HepG2 (cell line): Measurements from ENCODE around the gene JAG1. TPM values are rescaled to one million over a fixed set of nuclear protein-coding genes. Genes with fewer than 3 reads are reported as not detected.
A peak's percentile ranks its signal among the peaks of the same experiment; 100 is the strongest.

Experiments
- ATAC-seq: fragments of 200-7000 bp; cut with Tn5 transposase; 3 replicates; pipeline ENCODE4 v1.9.1; 2020; ENCODE audit warnings: mild to moderate bottlenecking, moderate library complexity
- BruUV-seq: library from RNA; stranded (reverse); fragments of 400-500 nt; replicated peaks from 2 replicates; lab custom pipeline; 2021; lab: Mats Ljungman, UMichigan
- CTCF ChIA-PET: fragments of 300-600 bp; formaldehyde crosslinking; extraction: SDS; loops from one replicate; lab custom pipeline; 2021; ENCODE audit warnings: low total read pairs, inconsistent platforms, low intra/inter-chr PET ratio; lab: Yijun Ruan, JAX
- POLR2A ChIA-PET: fragments of 350-600 bp; sonication (Branson Sonifier 250); formaldehyde crosslinking; loops from one replicate; lab custom pipeline; 2020; ENCODE audit warnings: antibody characterized with exemption, inconsistent platforms; lab: Yijun Ruan, JAX
- DNase-seq: peaks from one replicate; pipeline ENCODE4 v3.0.0-alpha.2; 2015; ENCODE audit warnings: low spot score
- FAIRE-seq: peaks from 3 replicates; lab custom pipeline; 2011; peaks lifted over from hg19 to GRCh38; lab: Jason Lieb, UNC
- H2AFZ ChIP-seq: one replicate; pipeline ENCODE4 v1.6.1; 2011; ENCODE audit warnings: low read length, inconsistent platforms
- H3K27ac ChIP-seq: fragments of 300-600 bp; 3 replicates; pipeline ENCODE4 v1.8.0; 2011; ENCODE audit warnings: mixed run types, mild to moderate bottlenecking, mixed read lengths, low read length, inconsistent platforms; ENCODE audit not compliant: insufficient read depth; ENCODE audit errors: extremely low read length
- H3K27me3 ChIP-seq, 2 experiments: fragments of 200-600 bp in 1 of 2; 2 replicates in 1 of 2; 3 replicates in 1 of 2; pipeline versions ENCODE4 v1.6.0 to v1.8.0; 2011; ENCODE audit warnings: low read length in 2 of 2, mild to moderate bottlenecking in 2 of 2, moderate library complexity in 2 of 2, inconsistent platforms in 1 of 2; ENCODE audit not compliant: insufficient read depth in 2 of 2, control insufficient read depth in 1 of 2
- H3K36me3 ChIP-seq, 2 experiments: fragments of 200-600 bp in 1 of 2; replicated peaks in 1 of 2; 2 replicates in 1 of 2; 3 replicates in 1 of 2; pipeline versions ENCODE4 v1.5.1 to v1.8.0; 2011; ENCODE audit warnings: low read length in 2 of 2, inconsistent platforms in 1 of 2; ENCODE audit not compliant: insufficient read depth in 2 of 2, control insufficient read depth in 1 of 2
- H3K4me1 ChIP-seq: 2 replicates; pipeline ENCODE4 v1.5.1; 2012; ENCODE audit warnings: low read length, inconsistent platforms; ENCODE audit not compliant: insufficient read depth
- H3K4me2 ChIP-seq: 2 replicates; pipeline ENCODE4 v1.6.0; 2011; ENCODE audit warnings: low read depth, low read length, inconsistent platforms
- H3K4me3 ChIP-seq, 3 experiments: fragments of 200-600 bp in 1 of 3; sonication (generic), shearing (Covaris generic) in 1 of 3; replicated peaks in 1 of 3; 2 replicates each; pipeline ENCODE4 v1.5.1; 2011 to 2016; ENCODE audit warnings: low read length in 3 of 3, inconsistent platforms in 2 of 3, low read depth in 2 of 3, mild to moderate bottlenecking in 2 of 3, control low read depth in 1 of 3, mixed read lengths in 1 of 3; ENCODE audit not compliant: insufficient read depth in 1 of 3
- H3K79me2 ChIP-seq: one replicate; pipeline ENCODE4 v1.6.1; 2011; ENCODE audit warnings: low read length, inconsistent platforms; ENCODE audit not compliant: insufficient read depth
- H3K9ac ChIP-seq: 2 replicates; pipeline ENCODE4 v1.6.0; 2011; ENCODE audit warnings: mild to moderate bottlenecking, low read depth, low read length, inconsistent platforms; ENCODE audit not compliant: insufficient read depth
- H3K9me3 ChIP-seq: 2 replicates; pipeline ENCODE4 v1.5.1; 2012; ENCODE audit warnings: mild to moderate bottlenecking, low read length
- H4K20me1 ChIP-seq: 2 replicates; pipeline ENCODE4 v1.6.0; 2011; ENCODE audit warnings: inconsistent platforms, mild to moderate bottlenecking, low read length, moderate library complexity; ENCODE audit not compliant: insufficient read depth
- AGO2 ChIP-seq: fragments of 200-400 bp; formaldehyde crosslinking; optimal IDR thresholded peaks from 2 replicates; pipeline ENCODE3; 2017; ENCODE audit warnings: mild to moderate bottlenecking, low read depth, low read length, moderate library complexity
- CBX5 ChIP-seq: sonication (generic); formaldehyde crosslinking; IDR thresholded peaks from 2 replicates; pipeline ENCODE4 v1.4.0; 2020; ENCODE audit warnings: missing genetic modification reagents, borderline replicate concordance
- EHMT2 ChIP-seq: fragments of 200-600 bp; sonication (generic); IDR thresholded peaks from 2 replicates; pipeline ENCODE4 v1.7.0; 2017; ENCODE audit warnings: antibody characterized with exemption, low read depth, low read length, borderline replicate concordance
- ELF1 ChIP-seq: sonication (generic); formaldehyde crosslinking; IDR thresholded peaks from 2 replicates; pipeline ENCODE4 v1.4.0; 2020; ENCODE audit warnings: missing genetic modification reagents
- FOSL2 ChIP-seq: sonication (generic); formaldehyde crosslinking; IDR thresholded peaks from 2 replicates; pipeline ENCODE4 v1.4.0; 2020; ENCODE audit warnings: missing genetic modification reagents
- HMG20A ChIP-seq: IDR thresholded peaks from 2 replicates; pipeline ENCODE4 v1.6.1; 2016; ENCODE audit warnings: borderline replicate concordance
- MED1 ChIP-seq: sonication (generic); formaldehyde crosslinking; IDR thresholded peaks from 2 replicates; pipeline ENCODE4 v1.4.0; 2020; ENCODE audit warnings: missing genetic modification reagents
- MTF2 ChIP-seq: sonication (generic); formaldehyde crosslinking; IDR thresholded peaks from 2 replicates; pipeline ENCODE4 v1.5.0; 2020; ENCODE audit warnings: missing genetic modification reagents, borderline replicate concordance
- NCOA1 ChIP-seq: sonication (generic); formaldehyde crosslinking; IDR thresholded peaks from 2 replicates; pipeline ENCODE4 v1.9.0; 2021; ENCODE audit warnings: missing genetic modification reagents
- PHF20 ChIP-seq: sonication (generic); formaldehyde crosslinking; IDR thresholded peaks from 2 replicates; pipeline ENCODE4 v1.5.0; 2020; ENCODE audit warnings: mild to moderate bottlenecking, missing genetic modification reagents
- RAD21 ChIP-seq: fragments of 450-650 bp; formaldehyde crosslinking; IDR thresholded peaks from 2 replicates; pipeline ENCODE4 v1.5.0; 2020; ENCODE audit warnings: mild to moderate bottlenecking
- RFX1 ChIP-seq: fragments of 450-650 bp; IDR thresholded peaks from 2 replicates; pipeline ENCODE4 v1.6.1; 2017
- SMC3 ChIP-seq: IDR thresholded peaks from 2 replicates; pipeline ENCODE4 v1.6.1; 2011; ENCODE audit warnings: low read length, improper control_type of control experiment
- STAG1 ChIP-seq: sonication (generic); formaldehyde crosslinking; IDR thresholded peaks from 2 replicates; pipeline ENCODE4 v1.4.0; 2020; ENCODE audit warnings: missing genetic modification reagents
- TCF12 ChIP-seq, 2 experiments: fragments of 450-650 bp in 1 of 2; sonication (generic) in 1 of 2; formaldehyde crosslinking in 1 of 2; IDR thresholded peaks; 2 replicates each; pipeline versions ENCODE4 v1.6.1 to v1.8.0; 2017 to 2022; ENCODE audit warnings: antibody characterized with exemption in 1 of 2, mild to moderate bottlenecking in 1 of 2, missing genetic modification reagents in 1 of 2, moderate library complexity in 1 of 2
- XRCC5 ChIP-seq: fragments of 200-400 bp; formaldehyde crosslinking; optimal IDR thresholded peaks from 2 replicates; pipeline ENCODE3; 2017; ENCODE audit warnings: mild to moderate bottlenecking, low read length
- ZFP36 ChIP-seq: fragments of 150-350 bp; IDR thresholded peaks from 2 replicates; pipeline ENCODE4 v1.6.1; 2018; ENCODE audit warnings: borderline replicate concordance, low read length, low read depth; ENCODE audit not compliant: partially characterized antibody
- ZMYM3 ChIP-seq: sonication (generic); formaldehyde crosslinking; IDR thresholded peaks from 2 replicates; pipeline ENCODE4 v1.5.1; 2020; ENCODE audit warnings: mild to moderate bottlenecking, missing genetic modification reagents
- ZNF546 ChIP-seq: sonication (generic); formaldehyde crosslinking; conservative IDR thresholded peaks from 2 replicates; pipeline ENCODE4 v1.8.1; 2023; ENCODE audit warnings: mild to moderate bottlenecking, missing genetic modification reagents
- ZSCAN30 ChIP-seq: sonication (generic); formaldehyde crosslinking; IDR thresholded peaks from 2 replicates; pipeline ENCODE4 v1.5.0; 2020; ENCODE audit warnings: mild to moderate bottlenecking, missing genetic modification reagents
- WGBS: methylation state at CpG from one replicate; pipeline ENCODE4 v1.1.6; 2017; ENCODE audit warnings: low lambda C conversion rate; 5-methylcytosine and 5-hydroxymethylcytosine counted together
- in situ Hi-C: cut with HindIII; loops from 2 replicates; pipeline ENCODE4 v1.10.0; 2017; ENCODE audit warnings: low pct_unique_long_range_greater_than_20kb; ENCODE audit not compliant: extremely low pct_ligation_motif_present
- intact Hi-C: fragments of 100-400 bp; cut with micrococcal nuclease; formaldehyde crosslinking; loops from one replicate; pipeline ENCODE4 v1.10.0; 2022; ENCODE audit not compliant: unreplicated experiment
- polyA plus RNA-seq, 8 experiments: library from polyadenylated mRNA; depleted of rRNA in 3 of 8; stranded (reverse) in 7 of 8; unstranded in 1 of 8; fragments of >200 nt; fragmentation: Illumina TruSeq in 4 of 8; extraction: Trizol in 4 of 8; gene quantifications; 2 replicates each; pipeline versions ENCODE4 v1.2.1 to v1.2.3, GENCODE V29; 2011 to 2016; ENCODE audit warnings: low read depth in 4 of 8, missing spikeins in 1 of 8, mixed read lengths in 1 of 8; ENCODE audit not compliant: insufficient read depth in 1 of 8
- total RNA-seq, 5 experiments: library from RNA; depleted of rRNA; stranded (reverse); fragments of >200 nt; fragmentation: Illumina TruSeq; extraction: Trizol; gene quantifications; 2 replicates each; pipeline ENCODE4 v1.2.3, GENCODE V29; 2016; ENCODE audit warnings: low read depth in 1 of 5
- TF ChIP-seq, protein P1 (sequence below): sonication (generic); formaldehyde crosslinking; IDR thresholded peaks from 2 replicates; pipeline ENCODE4 v1.5.0; 2020; ENCODE audit warnings: mild to moderate bottlenecking, missing genetic modification reagents, borderline replicate concordance
- TF ChIP-seq, protein P2 (sequence below): sonication (generic); formaldehyde crosslinking; IDR thresholded peaks from 2 replicates; pipeline ENCODE4 v1.5.0; 2020; ENCODE audit warnings: mild to moderate bottlenecking, missing genetic modification reagents, moderate library complexity

JAG1 gene
- total and polyA plus RNA-seq, 2 of the 13 experiments (the other 11 are each of a cell fraction or from before 2014, with no cell fraction given): 47.1 to 56.3 TPM

DNA sequence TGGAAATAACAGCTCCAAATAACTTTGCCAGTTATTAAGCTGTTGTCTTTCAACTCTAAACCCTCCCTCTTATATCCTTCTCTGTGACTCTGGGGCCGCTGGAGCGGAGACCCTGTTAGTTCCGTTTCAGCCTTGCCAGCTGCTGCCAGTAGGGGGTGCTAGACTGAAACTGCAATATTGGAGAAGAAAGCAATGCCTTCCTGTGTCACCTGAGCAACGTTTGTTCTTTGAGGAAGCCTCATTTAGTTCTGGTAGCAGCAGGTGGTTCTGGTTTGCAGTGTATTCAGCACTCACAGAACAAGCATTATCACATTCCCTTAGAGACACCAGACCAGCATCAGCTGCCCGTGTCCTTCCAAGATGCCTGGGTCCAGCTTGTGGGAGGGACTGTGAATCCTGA lies 22.9 kb upstream of the JAG1 start:
- Histone ChIP-seq H3K4me2 (no peak overlapping the region), H3K4me1 (0 out of 2 replicates have a peak, but pooled peaks cover 5% of the 10 kb centered on the region), H2AFZ (no peak overlapping the region), H3K79me2 (no peaks in the 10 kb centered on the region), H3K27me3 (no peaks in the 10 kb centered on the region), H3K27ac (no peak overlapping the region), H3K4me3 (no peak overlapping the region), H3K36me3 (no peaks in the 10 kb centered on the region), H3K9ac (no peak overlapping the region), H4K20me1 (no peaks in the 10 kb centered on the region), H3K9me3 (no peaks in the 10 kb centered on the region)
- no TSS peak for BruUV-seq
- 68% methylated on average over 5 of the region's 5 CpGs for WGBS
- in situ Hi-C loops: no loop called here
- ChIA-PET CTCF (no interaction called here), POLR2A (interaction anchor here (1.2 to 1.3 kb wide), 2 partner anchors 22 to 25 kb away, joined by 3 read pairs; no protein-coding TSS in a partner anchor)
- ATAC-seq (peak; percentile 54), FAIRE-seq (no peak), DNase-seq (peak; percentile 34)
- intact Hi-C loops: no loop called here
- TF ChIP-seq ZFP36 (no peak), XRCC5 (peak; percentile 81), RAD21 (CRISPR knock-in tag) (peak; percentile 68), STAG1 (peak; percentile 74), NCOA1 (CRISPR knock-in tag) (0 out of 2 replicates have a peak, but pooled peaks have one; percentile 5), HMG20A (CRISPR knock-in tag) (no peak), SMC3 (peak; percentile 77), ELF1 (CRISPR knock-in tag) (no peak), AGO2 (no peak), MED1 (no peak), ZNF546 (CRISPR knock-in tag) (no peak), CBX5 (CRISPR knock-in tag) (0 out of 2 replicates have a peak, but pooled peaks have one; percentile 49), ZMYM3 (CRISPR knock-in tag) (no peak), MTF2 (CRISPR knock-in tag) (no peak), RFX1 (no peak), ZSCAN30 (CRISPR knock-in tag) (no peak), EHMT2 (peak; percentile 93; the same call in 1 of the 2 replicates), PHF20 (CRISPR knock-in tag) (no peak), FOSL2 (CRISPR knock-in tag) (0 out of 2 replicates have a peak, but pooled peaks have one; percentile 8), TCF12 (IDR thresholded peaks at IDR 0.05) (no peak), TCF12 (CRISPR knock-in tag; IDR thresholded peaks at IDR 0.05) (no peak)
- TF ChIP-seq, protein P1, sequence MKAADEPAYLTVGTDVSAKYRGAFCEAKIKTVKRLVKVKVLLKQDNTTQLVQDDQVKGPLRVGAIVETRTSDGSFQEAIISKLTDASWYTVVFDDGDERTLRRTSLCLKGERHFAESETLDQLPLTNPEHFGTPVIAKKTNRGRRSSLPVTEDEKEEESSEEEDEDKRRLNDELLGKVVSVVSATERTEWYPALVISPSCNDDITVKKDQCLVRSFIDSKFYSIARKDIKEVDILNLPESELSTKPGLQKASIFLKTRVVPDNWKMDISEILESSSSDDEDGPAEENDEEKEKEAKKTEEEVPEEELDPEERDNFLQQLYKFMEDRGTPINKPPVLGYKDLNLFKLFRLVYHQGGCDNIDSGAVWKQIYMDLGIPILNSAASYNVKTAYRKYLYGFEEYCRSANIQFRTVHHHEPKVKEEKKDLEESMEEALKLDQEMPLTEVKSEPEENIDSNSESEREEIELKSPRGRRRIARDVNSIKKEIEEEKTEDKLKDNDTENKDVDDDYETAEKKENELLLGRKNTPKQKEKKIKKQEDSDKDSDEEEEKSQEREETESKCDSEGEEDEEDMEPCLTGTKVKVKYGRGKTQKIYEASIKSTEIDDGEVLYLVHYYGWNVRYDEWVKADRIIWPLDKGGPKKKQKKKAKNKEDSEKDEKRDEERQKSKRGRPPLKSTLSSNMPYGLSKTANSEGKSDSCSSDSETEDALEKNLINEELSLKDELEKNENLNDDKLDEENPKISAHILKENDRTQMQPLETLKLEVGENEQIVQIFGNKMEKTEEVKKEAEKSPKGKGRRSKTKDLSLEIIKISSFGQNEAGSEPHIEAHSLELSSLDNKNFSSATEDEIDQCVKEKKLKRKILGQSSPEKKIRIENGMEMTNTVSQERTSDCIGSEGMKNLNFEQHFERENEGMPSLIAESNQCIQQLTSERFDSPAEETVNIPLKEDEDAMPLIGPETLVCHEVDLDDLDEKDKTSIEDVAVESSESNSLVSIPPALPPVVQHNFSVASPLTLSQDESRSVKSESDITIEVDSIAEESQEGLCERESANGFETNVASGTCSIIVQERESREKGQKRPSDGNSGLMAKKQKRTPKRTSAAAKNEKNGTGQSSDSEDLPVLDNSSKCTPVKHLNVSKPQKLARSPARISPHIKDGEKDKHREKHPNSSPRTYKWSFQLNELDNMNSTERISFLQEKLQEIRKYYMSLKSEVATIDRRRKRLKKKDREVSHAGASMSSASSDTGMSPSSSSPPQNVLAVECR (CRISPR knock-in tag): 0 out of 2 replicates have a peak, but pooled peaks have one; percentile 11
- TF ChIP-seq, protein P2, sequence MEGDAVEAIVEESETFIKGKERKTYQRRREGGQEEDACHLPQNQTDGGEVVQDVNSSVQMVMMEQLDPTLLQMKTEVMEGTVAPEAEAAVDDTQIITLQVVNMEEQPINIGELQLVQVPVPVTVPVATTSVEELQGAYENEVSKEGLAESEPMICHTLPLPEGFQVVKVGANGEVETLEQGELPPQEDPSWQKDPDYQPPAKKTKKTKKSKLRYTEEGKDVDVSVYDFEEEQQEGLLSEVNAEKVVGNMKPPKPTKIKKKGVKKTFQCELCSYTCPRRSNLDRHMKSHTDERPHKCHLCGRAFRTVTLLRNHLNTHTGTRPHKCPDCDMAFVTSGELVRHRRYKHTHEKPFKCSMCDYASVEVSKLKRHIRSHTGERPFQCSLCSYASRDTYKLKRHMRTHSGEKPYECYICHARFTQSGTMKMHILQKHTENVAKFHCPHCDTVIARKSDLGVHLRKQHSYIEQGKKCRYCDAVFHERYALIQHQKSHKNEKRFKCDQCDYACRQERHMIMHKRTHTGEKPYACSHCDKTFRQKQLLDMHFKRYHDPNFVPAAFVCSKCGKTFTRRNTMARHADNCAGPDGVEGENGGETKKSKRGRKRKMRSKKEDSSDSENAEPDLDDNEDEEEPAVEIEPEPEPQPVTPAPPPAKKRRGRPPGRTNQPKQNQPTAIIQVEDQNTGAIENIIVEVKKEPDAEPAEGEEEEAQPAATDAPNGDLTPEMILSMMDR (CRISPR knock-in tag): peak; percentile 76
